Measurements from ENCODE around the gene FRMD4B.

The FRMD4B gene

DNA sequence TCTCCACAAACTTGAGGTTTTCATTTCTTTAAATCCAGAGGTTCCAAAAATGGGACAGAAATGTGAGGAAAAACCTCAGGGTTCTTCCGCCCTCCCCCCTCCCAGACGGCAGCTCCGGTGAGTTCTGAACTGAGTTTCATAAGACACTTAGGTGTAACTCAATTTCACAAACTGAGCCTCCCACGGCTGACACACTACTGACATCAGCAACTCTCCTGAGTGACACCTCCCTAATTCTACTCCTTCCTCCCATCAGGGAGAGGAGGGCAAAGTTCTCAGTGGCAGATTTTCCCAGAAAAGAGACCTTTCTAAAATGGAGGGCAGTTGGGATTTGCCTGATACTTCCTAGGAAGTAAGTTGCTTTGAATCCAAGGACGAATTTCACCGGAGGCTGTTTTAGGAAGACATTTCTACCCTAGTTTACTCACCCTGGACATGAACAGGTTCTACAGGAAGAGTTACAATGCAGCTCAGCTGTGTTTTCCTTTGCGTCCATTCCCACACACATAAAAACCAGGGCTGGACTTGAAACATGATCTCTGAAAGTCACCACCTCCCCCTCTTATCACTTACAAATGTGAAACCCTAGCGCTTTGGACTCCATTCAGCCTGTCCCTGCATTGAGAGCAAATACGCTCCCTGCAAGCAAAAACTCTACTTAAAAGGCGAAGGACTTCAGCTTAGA lies 185.4 kb downstream of the FRMD4B start:
- DNase-seq = no peak

DNA sequence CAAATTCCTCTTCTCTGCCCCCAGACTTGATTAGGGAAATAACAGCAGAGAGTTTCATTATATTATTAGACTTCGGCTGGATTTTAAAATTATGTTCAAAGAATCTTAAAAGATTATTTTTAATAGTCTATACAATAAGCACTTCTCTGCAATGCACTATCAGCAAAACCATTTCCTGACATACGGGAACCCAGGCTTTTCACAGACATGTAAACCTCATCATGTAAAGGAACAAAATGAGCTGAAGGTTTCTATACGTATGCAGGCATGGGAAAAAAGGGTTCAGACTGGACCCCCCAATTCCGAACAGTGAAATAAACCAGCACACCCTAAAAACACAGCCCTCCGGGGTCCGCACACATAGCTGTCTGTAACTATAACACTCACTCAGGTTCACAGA lies 185.9 kb downstream of the FRMD4B start:
- DNase-seq = no peak

DNA sequence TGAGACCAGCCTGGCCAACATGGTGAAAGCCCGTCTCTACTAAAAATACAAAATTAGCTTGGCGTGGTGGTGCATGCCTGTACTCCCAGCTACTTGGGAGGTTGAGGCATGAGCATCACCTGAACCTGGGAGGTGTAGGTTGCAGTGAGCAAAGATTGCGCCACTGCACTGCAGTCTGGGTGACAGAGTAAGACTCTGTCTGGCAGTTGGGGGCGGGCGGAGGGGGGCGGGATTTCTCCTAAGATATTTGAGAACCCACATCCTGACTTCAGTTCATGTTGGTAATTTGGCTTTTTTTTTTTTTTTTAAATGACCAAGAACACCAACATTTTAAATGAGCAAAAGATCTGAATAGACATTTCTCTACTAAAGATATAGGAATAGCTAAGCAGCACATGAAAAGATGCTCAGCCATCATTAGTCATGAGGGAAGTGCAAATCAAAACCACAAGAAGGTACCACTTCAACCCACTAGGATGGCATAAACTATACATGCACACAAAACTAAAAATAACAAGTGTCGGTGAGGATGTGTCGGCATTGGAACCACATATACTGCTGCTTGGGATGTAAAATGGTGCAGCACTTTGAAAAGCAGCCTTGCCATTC lies 187.9 kb downstream of the FRMD4B start:
- no peak for DNase-seq

GRCh38 chr3:69197455-69197854 lies 188.4 kb downstream of the FRMD4B start:
- no peak for DNase-seq

DNA sequence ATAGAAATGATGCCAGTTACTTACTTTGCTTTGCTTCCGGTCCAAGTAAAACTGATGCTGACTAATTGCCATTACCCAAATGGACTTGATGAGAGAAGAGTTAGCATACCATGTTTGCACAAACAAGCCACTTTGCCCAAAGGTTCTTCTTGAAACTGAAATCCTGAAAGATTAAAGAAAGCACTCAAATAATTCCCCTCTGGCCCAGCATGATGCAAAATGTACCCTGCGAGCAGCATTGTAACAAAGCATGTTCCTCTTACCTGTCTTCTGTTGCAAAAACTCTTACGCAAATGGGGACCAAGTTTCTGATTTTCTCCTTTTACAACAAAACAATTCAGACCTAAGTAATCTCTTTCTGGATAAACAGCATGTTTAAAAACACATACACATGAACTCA lies 189.0 kb downstream of the FRMD4B start:
- no peak for DNase-seq

DNA sequence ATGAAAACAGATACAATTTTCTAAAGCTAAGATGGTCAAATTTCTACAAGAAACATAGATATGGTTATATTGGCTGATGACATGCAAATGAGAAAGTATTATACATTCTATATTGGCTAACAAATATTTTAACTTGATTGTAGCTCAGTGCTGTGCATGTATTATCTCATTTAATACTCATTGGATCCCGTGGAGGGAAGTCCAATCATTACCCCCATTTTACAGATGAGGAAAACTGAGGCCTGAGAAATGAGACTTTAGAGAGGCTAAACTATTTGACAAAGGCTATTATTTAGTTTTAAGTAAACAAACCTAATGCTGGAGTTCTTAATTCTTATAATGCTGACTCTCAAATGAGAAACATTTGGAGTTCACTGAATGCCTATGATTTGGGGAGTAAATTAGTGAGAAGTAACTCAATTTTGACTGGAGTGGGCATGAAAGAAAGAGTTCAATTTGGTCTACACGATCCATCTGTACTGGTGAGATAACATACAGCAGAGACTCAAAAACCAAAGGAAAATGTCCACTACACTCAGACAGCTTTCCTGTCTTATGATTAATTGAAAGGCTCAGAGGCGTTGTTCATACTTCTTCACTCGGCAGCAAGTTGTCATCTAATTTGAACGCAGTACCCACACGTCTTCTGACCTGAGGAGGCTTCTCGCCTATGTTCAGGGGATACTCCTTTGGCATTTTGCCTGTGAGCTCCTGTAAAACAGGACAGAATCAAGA lies 191.3 kb downstream of the FRMD4B start:
- DNase-seq = no peak

DNA sequence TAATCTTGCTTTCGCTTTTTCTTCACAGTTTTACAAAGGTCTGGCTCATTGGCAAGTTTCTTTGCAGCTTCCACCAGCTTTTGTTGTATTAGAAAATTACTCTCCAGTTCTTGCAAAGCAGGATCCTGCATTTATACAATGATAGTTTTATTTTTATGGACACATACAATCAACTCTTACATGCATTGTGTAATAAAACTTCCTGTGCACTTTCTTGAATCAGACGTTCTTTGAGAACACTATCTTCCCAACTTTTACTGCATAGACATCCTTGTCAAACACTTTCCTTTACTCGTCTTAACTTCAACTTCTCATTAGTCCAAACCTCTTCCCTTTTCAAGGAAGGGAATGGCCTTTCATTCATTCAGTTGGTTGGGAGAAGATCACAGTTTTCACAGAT lies 192.1 kb downstream of the FRMD4B start:
- DNase-seq = no peak

DNA sequence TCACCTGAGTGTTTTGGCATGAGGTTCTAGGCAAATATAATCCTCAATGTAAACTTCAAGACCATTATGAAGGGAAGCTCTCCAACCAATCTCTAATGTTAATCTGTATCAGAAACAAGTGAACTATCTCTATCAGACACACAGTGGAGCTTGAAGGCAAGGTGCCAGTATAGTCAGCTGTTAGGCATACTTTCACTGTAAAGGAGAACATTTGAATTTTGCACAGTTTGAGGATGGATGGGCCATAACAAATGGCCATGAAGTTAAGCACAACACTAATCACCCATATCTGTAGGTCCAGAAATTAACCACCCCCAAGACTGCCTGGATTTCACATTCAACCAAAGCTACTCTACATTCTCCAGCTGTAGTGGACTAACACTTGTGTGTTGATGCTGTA lies 194.4 kb downstream of the FRMD4B start:
- DNase-seq = no peak

GRCh38 chr3:69189487-69189886 lies 196.4 kb downstream of the FRMD4B start:
- no peak for DNase-seq

DNA sequence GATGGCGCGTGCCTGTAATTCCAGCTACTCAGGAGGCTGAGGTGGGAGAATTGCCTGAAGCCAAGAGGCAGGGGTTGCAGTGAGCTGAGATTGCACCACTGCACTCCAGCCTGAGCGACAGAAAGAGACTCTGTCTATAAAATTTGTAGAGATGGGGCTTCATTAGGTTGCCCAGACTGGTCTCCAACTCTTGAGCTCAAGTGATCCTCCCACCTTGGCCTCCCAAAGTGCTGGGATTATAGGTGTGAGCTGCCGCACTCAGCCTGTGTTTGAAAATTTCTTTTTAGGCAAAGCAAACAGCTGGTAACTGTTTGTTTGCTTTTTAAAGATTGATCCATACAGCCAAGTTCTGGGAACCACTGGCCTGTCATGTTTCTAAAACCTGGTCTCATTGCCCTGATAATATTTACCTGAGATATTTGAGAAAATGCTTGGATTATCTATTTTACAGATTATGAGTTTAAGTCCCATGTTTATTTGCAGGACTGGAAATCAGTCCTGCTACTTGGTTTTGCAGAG lies 199.3 kb downstream of the FRMD4B start:
- DNase-seq = no peak

DNA sequence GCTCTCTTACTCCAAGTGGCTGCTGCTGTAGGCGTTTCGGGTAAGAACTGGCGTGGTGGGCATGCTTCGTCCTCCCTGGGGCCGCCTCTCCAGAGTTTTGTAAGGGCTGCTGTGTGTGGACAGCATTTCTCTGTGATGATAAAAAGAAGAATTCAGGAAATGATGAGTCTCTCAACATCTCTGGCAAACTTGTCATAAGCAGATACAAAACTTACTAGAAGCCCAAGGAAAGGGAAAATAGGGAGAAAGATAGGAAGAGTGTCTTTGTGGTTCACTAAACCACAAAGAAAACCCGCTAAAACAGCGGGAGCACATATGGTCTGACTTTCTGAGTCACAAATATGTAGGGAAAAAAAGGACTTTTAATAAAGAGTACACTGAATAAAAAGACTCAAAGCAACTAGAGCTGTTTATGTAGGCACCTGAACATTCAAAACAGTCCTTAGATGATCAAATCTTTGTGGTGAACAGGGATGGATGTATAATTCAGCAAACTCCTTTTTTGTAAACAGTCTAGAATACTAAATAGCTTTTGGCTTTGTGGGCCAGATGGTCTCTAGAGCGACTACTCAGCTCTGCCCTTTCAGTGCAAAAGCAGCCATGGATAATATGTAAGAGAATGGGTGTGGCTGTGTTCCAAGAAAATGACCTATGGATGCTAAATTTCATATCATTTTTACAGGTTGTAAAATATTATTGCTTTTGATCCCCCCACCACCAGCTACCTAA lies 203.1 kb downstream of the FRMD4B start:
- no peak for DNase-seq

GRCh38 chr3:69181592-69182211 lies 204.2 kb downstream of the FRMD4B start:
- no peak for DNase-seq

DNA sequence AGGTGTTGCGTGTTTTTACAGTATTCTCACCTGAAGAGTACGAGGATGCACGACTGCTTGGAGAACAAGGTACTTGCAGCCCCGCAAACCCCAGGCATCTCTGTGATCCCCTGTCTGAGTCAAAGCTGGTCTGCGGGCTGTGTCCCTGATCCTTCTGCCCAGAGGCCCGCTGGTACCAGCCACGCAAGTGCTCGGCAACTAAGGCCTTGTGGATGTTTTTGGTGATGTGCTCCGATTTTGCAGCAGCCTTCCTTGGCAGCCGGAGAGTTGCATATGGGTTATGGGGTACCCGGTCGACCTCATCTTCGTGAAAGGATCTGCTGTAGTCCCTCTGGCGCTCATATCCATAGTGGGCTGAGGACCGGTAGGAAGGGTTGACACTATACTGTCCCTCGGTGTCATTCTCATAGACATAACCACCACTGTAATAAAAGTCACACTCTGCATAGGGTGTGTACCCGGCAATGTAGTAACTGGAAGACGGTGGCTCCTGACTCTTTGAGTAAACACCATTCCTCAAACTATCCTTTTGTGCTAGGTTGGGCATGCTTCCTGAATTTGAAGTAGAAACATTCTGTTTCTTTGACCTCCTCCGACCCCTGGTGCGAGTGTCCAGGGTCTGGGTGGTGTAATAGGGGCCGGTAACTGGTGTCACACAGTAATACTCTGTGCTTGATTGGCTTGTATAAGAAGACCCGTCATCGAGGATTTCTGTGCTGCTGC lies 204.9 kb downstream of the FRMD4B start:
- DNase-seq = no peak

GRCh38 chr3:69179740-69180372 lies 206.0 kb downstream of the FRMD4B start:
- DNase-seq = no peak

- DNase-seq = no peak
These were observed 206.8 kb downstream of the FRMD4B start for GRCh38 chr3:69178838-69179739.

- peak; percentile 24 to 42 for DNase-seq
These were observed 207.8 kb downstream of the FRMD4B start for GRCh38 chr3:69178082-69178481.

GRCh38 chr3:69174871-69175737 lies 210.8 kb downstream of the FRMD4B start:
- no peak for DNase-seq

DNA sequence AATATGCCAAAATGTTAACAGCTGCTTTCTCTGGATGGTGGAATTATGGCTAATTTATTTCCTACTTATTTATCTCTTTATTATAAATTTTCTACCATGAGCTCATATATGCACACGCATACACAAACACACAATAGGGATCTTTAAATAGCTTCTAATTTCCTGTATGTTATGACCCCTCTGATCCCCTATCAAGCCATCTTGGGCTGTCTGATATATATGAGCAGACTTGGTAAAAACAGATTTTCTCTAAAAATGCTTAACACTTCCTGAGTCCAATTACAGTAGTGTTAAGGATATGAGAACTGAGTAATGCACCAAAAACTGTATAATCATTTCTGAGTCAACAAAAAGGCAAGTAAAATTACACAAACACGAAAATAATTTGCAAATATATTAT lies 211.4 kb downstream of the FRMD4B start:
- no peak for DNase-seq

DNA sequence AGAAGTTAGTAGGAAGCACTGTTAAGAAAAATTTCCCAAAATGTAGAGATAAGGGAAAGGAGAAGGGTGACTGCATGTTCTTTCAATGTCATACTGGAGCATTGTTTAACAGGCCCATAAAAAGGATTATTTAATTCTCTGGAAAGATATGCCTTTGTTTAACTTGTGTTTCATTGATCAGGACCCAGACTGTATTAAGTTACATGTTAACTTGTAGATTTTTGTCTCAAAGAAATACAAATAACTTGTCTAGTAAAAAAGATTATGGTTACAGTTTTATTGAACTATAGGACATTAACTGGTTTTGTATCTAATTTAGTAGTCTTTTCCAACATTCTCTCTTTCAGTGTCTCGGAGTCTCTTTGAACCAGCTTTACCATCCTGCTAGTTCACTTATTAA lies 213.8 kb downstream of the FRMD4B start:
- no peak for DNase-seq
